Measurements from ENCODE around the gene HEG1.

Gene HEG1

GRCh38 chr3:124935794-124936542 lies 119.8 kb downstream of the HEG1 start:
- no peaks in the 10 kb centered on the region for H3K4me1 ChIP-seq (ENCODE audit: control insufficient read depth in 1 of 2, insufficient read depth in 1 of 2, low read depth in 1 of 2, low read length in 1 of 2)
- peaks cover 10% of the 10 kb centered on the region for H3K27me3 ChIP-seq
- H3K27ac ChIP-seq: no peak overlapping the region
- no peak for TF ChIP-seq CTCF (IDR thresholded peaks at IDR 0.05)
- no peaks in the 10 kb centered on the region for H3K36me3 ChIP-seq
- no peak overlapping the region for H3K4me3 ChIP-seq (ENCODE audit: low read depth in 1 of 2, low read length in 1 of 2)
- no peaks in the 10 kb centered on the region for H3K9me3 ChIP-seq

GRCh38 chr3:124935264-124935663 lies 120.5 kb downstream of the HEG1 start:
- Histone ChIP-seq H3K4me1 (ENCODE audit: control insufficient read depth in 1 of 2, insufficient read depth in 1 of 2, low read depth in 1 of 2, low read length in 1 of 2) (no peaks in the 10 kb centered on the region), H3K27ac (no peak overlapping the region), H3K36me3 (no peaks in the 10 kb centered on the region), H3K27me3 (peaks cover 10% of the 10 kb centered on the region), H3K4me3 (ENCODE audit: low read depth in 1 of 2, low read length in 1 of 2) (no peak overlapping the region), H3K9me3 (no peaks in the 10 kb centered on the region)
- no peak for TF ChIP-seq CTCF (IDR thresholded peaks at IDR 0.05)

- no peak within 1 kb of the TSS for H3K4me3 ChIP-seq (ENCODE audit: low read depth in 1 of 2, low read length in 1 of 2)
These were observed 121.2 kb downstream of the HEG1 start, which contains the start of gene MUC13 for GRCh38 chr3:124934577-124934976. MUC13 (minus strand) TSS chr3:124934751; CDS start chr3:124934712, 39 bp downstream.

GRCh38 chr3:124928333-124929202 lies 127.2 kb downstream of the HEG1 start:
- no peak for TF ChIP-seq CTCF (IDR thresholded peaks at IDR 0.05)
- Histone ChIP-seq H3K9me3 (no peaks in the 10 kb centered on the region), H3K27ac (no peak overlapping the region), H3K27me3 (no peaks in the 10 kb centered on the region), H3K4me1 (ENCODE audit: control insufficient read depth in 1 of 2, insufficient read depth in 1 of 2, low read depth in 1 of 2, low read length in 1 of 2) (no peaks in the 10 kb centered on the region), H3K4me3 (ENCODE audit: low read depth in 1 of 2, low read length in 1 of 2) (no peak overlapping the region), H3K36me3 (no peaks in the 10 kb centered on the region)

More at GRCh38 chr3:124934577-124934976, 121.2 kb downstream of the HEG1 start, which contains the start of gene MUC13:
- no peak within 1 kb of the TSS for H3K27ac ChIP-seq
- no peaks in the 10 kb centered on the region for H3K9me3 ChIP-seq
- peaks cover 10% of the 10 kb centered on the region for H3K27me3 ChIP-seq
- no peak for TF ChIP-seq CTCF (IDR thresholded peaks at IDR 0.05)
- H3K36me3 ChIP-seq: no peaks in the 10 kb centered on the region
- no peaks in the 10 kb centered on the region for H3K4me1 ChIP-seq (ENCODE audit: control insufficient read depth in 1 of 2, insufficient read depth in 1 of 2, low read depth in 1 of 2, low read length in 1 of 2)

GRCh38 chr3:124927574-124928045 lies 128.2 kb downstream of the HEG1 start:
- Histone ChIP-seq H3K4me3 (ENCODE audit: low read depth in 1 of 2, low read length in 1 of 2) (no peak overlapping the region), H3K9me3 (no peaks in the 10 kb centered on the region), H3K27ac (no peak overlapping the region), H3K4me1 (ENCODE audit: control insufficient read depth in 1 of 2, insufficient read depth in 1 of 2, low read depth in 1 of 2, low read length in 1 of 2) (no peaks in the 10 kb centered on the region), H3K36me3 (no peaks in the 10 kb centered on the region), H3K27me3 (no peaks in the 10 kb centered on the region)
- TF ChIP-seq CTCF (IDR thresholded peaks at IDR 0.05): no peak
